Stimulated activated CD8-positive, alpha-beta memory T cell treated with anti-CD3 and anti-CD28 coated beads, Interleukin-12 subunit alpha, Interleukin-12 subunit beta, amount 100 ng/mL, for 1 hour (primary cell): ENCODE measurements around the gene RAB12.
"Not testable (repeated sequence)": the region's sequence is repeated elsewhere in the genome, so short reads cannot be mapped to it uniquely, and the experiment has no call there.

ENCODE experiments used
- DNase-seq: peaks from one replicate; pipeline ENCODE4 v3.0.0-alpha.2; 2020; ENCODE audit warnings: low read depth

The RAB12 gene, protein sequence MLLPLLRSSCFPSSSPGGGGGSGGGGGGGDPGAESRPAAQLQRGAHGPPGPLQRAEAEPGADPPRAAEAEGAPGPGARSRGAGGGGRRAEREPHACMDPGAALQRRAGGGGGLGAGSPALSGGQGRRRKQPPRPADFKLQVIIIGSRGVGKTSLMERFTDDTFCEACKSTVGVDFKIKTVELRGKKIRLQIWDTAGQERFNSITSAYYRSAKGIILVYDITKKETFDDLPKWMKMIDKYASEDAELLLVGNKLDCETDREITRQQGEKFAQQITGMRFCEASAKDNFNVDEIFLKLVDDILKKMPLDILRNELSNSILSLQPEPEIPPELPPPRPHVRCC

DNA sequence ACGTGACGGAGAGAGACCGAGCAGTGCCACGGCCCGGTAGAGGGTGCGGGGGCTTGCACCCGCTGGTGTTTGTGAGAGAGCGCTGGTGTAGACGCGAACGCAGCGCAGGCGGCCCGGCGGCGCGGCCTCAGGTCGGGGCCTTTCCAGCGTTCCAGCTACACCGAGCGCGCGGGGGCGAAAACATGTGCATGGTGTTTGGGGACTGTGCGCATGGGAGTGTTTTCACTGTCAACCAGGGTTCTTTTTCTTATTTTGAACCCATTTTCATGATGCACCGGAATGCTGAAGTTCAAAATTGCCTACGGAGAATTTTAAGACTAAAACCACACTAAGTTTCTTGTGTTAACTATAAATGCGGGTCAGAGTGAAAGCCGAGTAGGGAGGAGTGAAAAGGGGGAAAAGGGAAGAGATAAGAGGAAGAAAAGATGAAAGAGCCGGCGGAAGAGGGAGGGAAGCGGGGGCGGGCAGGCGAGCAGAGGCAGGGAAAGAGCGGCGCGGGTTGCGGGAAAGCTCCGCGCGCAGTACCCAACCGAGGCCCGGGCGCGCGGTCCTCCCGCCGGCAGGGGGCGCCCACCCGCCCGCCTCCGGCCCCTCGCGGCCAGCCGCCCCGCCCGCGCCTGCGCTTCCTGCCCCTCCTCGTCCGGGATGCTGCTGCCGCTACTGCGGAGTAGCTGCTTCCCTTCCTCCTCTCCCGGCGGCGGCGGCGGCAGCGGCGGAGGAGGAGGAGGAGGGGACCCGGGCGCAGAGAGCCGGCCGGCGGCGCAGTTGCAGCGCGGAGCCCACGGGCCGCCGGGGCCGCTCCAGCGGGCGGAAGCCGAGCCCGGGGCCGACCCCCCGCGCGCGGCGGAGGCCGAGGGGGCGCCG lies at the start of gene RAB12:
TSS of gene RAB12 (plus strand) at position 643 of the 864 bp plus-strand sequence. CDS start at position 646, 3 bp downstream.
- peak; percentile 73 for DNase-seq

- DNase-seq, result no peak
Measured at GRCh38 chr18:8559612-8560186, 49.5 kb upstream of the RAB12 start.

DNA sequence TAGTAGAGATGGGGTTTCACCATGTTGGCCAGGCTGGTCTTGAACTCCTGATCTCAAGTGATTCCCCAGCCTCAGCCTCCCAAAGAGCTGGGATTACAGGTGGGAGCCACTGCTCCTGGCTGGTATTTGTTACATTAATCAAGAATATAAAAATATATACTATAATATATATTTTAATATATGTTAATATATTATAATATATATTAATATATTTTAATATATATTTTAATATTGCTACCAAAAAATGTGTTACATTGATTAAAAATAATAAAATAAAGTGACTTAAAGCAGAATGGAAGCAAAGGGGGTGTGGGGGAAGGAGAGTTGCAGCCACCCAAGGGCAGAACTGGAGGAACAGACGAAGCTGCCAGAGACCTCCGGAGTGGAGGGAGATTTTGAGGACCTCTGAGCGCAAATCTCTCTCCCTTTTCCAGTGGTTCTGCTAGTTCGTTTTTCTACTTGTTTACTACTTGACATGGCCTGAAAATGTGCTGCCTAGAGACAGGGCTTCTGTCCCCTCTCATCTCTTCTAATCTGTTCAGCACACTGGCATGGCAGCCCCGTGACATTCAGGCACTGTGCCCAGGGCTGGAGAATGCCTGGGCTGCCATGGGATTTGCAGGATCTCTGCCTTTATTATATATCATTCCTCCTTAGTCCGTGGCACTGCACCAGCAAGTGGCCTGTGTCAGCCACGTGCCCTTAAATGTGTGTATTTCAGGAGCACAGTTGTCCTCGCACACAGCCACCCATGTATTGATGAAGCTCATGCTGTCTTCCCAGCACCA lies 47.9 kb upstream of the RAB12 start:
- no peak for DNase-seq

- no peak for DNase-seq
Measured at GRCh38 chr18:8562070-8562469, 47.2 kb upstream of the RAB12 start.

DNA sequence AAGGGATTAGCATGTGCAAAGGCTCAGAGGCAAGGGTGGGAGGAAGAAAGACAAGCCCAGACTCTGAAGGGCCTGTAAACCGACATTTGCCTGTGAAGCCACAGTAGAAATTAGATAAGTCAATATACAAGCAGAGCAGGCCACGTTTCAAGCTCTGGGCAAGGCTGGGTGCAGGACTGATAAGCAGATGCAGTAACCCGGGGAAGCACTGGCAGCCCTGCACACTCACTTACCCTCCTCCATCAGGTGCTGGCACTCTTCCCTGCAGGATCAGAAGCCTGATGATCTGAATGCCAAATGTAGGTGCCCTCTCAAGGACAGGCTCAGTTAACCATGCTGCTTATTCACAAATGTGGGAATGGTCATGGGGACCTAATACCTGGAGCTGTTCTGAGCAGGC lies 46.3 kb upstream of the RAB12 start:
- no peak for DNase-seq

DNA sequence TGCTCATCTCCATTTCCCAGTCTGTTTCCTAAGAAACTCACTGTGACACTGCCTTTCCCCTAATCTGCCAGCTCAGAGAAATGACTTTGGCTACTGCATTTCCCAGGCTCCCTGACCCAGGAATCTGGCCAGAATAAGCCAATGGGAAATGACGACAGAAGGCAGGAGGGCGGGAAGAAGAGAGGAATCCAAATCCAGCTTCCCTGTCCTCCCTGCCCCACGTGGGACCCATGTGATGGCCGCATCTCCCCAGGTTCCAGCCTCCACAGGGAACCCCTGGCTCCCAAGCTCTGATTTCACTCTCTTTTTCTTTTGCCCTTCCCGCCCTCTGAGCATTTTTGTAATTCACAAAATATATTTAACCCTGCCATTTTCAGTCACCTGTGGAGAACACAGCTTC lies 37.8 kb upstream of the RAB12 start:
- DNase-seq, result no peak

GRCh38 chr18:8573766-8574165 lies 35.5 kb upstream of the RAB12 start:
- not testable (repeated sequence) for DNase-seq

DNA sequence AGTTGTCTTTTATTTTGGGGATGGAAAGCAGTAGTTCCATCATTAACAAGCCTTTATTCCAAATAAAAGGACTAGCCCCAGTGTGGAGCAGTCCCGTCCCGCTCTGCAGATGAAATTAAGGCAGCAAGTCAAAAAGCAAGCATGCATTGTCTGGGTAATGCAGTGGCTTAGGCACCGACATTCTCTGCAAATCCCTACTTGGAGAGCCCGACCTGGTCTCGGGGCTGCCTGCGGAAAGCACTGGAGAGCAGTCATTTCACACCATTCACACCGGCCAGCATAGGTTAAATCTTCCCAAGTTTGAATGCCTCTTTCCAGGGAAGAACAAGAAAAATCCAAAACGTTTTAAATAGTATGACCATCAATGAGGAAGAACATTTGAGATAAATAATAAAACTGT lies 24.4 kb upstream of the RAB12 start:
- no peak for DNase-seq

- DNase-seq, result no peak
Measured at GRCh38 chr18:8586941-8587340, 22.3 kb upstream of the RAB12 start.

DNA sequence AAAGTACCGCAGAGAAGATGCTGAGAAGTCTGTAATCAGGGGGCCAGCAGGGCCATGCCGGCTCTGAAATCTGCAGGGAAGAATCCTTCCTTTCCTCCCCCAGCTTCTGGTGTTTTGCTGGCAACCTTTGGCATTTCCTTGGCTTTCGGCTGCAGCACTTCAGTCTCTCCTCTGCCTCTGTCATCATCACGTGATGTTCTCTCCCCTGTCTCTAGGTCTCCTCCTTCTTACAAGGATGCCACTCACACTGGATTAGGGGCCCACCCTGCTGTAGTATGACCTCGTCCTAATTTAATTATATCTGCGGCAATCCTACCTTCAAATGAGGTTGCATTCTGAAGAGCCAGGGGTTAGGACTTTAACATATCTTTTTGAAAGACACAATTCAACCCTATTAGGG lies 13.8 kb upstream of the RAB12 start:
- DNase-seq, result no peak

DNA sequence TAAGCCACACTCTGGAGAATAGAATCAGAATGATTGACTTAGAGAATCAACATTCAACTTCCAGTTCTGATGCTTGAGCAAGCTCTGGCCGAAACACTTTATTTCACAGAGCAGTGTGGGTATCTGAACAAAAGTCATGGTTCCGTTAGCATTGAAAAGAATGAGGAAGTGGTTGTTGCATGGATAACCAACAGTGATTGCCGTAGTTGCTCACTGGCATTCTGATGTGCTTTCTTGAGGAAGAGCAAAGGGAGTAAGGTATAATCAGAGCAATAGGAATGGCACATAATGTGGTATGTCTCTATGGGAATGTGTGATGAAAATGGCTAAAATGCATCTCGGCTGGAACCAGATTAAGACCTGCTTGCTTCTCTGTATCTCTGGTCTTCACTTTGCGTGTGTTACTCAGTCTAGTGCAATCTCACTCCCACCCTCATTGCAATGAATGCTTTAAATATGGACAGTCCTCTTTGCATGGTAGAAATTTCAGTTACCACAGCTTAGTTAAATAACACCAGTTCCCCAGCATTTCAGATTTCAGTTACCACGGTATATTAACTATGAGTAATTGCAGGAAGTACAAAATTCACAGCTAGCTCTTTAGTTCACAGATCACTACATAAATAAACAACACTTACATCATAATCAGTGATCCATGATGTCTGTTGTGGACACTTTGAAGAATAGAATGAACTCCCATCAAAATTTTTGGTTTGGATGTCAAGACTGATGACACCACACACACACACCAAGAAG lies 7.8 kb upstream of the RAB12 start:
- no peak for DNase-seq

GRCh38 chr18:8602040-8602439 lies 7.2 kb upstream of the RAB12 start:
- DNase-seq, result no peak

- DNase-seq, result no peak
Measured at GRCh38 chr18:8602557-8602956, 6.7 kb upstream of the RAB12 start.

- DNase-seq, result no peak
Measured at GRCh38 chr18:8603663-8604520, 5.3 kb upstream of the RAB12 start.

DNA sequence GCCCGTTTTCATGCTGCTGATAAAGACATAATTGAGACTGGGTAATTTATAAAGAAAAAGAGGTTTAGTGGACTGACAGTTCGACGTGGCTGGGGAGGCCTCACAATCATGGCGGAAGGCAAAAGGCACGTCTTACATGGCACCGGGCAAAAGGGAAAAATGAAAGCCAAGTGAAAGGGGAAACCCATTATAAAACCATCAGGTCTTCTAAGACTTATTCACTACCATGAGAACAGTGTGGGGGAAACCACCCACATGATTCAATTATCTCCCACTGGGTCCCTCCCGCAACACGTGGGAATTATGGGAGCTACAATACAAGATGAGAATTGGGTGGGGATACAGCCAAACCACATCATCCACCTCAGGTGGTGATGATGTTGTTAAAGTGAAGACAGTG lies 3.3 kb upstream of the RAB12 start:
- no peak for DNase-seq

DNA sequence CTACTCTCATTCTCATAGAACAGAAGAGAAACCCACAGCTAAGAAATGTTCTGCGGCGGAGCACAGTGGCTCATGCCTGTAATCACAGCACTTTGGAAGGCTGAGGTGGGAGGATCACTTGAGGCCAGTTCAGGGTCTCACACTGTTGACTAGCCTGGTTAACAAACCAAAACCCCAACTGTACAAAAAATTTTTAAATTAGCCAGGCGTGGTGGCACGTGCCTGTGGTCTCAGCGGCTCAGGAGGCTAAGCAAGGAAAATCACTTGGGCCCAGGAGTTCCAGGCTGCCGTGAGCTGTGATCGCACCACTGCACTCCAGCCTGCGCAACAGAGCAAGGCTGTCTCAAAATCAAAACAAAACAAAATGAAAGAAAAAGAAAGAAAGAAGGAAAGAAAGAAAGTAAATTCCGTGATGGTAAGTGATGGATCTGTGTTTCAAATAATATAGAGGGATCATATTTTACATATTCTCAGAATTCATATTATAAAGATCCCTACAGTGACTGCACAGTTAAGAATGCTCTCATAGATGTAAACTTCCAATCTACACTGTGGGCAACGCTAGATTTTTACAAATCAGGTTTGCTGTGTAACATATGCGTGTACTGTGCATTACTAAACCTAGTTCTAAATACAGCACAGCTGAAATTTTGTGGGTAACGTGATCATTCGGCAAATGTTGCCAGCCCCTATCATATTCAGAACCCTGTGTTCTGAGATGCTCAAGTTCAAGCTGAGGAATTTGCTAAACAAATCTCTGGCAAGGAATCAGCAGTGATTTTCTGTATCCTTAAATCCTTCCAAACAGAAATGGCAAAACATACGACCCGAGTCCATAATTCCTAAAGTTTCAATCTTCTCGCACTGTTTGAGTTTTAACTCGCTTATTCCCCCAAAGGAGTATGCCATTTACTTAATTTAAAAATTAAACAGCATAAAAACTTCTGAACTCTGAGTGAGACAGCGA lies 1.2 kb upstream of the RAB12 start:
- DNase-seq, result no peak

GRCh38 chr18:8609659-8610458 lies 622 bp downstream of the RAB12 start:
- no peak for DNase-seq

- DNase-seq, result no peak
Measured at GRCh38 chr18:8610459-8610851, 1.2 kb downstream of the RAB12 start.
